HuH-7.5 (cell line): Measurements from ENCODE around the gene BAZ2B.

Source experiments
- DNase-seq: peaks from one replicate; pipeline ENCODE4 v3.0.0; 2011; ENCODE audit warnings: low spot score

The BAZ2B gene

GRCh38 chr2:159615367-159616285, 722 bp downstream of the BAZ2B start:
- peak; percentile 70 for DNase-seq

GRCh38 chr2:159614534-159615366, 1.6 kb downstream of the BAZ2B start:
- peak; percentile 17 for DNase-seq

- no peak for DNase-seq
Observed at GRCh38 chr2:159613651-159614285, 2.6 kb downstream of the BAZ2B start.

- no peak for DNase-seq
Observed at GRCh38 chr2:159613091-159613490, 3.3 kb downstream of the BAZ2B start.

- DNase-seq = no peak
Observed at GRCh38 chr2:159612255-159612901, 4.0 kb downstream of the BAZ2B start.

- DNase-seq = no peak
Observed at GRCh38 chr2:159609811-159610549, 6.4 kb downstream of the BAZ2B start.

- no peak for DNase-seq
Observed at GRCh38 chr2:159608723-159609308, 7.5 kb downstream of the BAZ2B start.

- DNase-seq = no peak
Observed at GRCh38 chr2:159608108-159608507, 8.2 kb downstream of the BAZ2B start.

GRCh38 chr2:159606287-159606686, 10.1 kb downstream of the BAZ2B start:
- DNase-seq = no peak

GRCh38 chr2:159605441-159606178, 10.7 kb downstream of the BAZ2B start:
- DNase-seq = no peak

GRCh38 chr2:159604159-159604558, 12.2 kb downstream of the BAZ2B start:
- DNase-seq = no peak

- DNase-seq = no peak
Observed at GRCh38 chr2:159600752-159601151, 15.6 kb downstream of the BAZ2B start.

- DNase-seq = no peak
Observed at GRCh38 chr2:159595410-159596046, 20.8 kb downstream of the BAZ2B start.

- no peak for DNase-seq
Observed at GRCh38 chr2:159592441-159592840, 23.9 kb downstream of the BAZ2B start.

GRCh38 chr2:159591221-159591620, 25.1 kb downstream of the BAZ2B start:
- DNase-seq = no peak

GRCh38 chr2:159589286-159589685, 27.1 kb downstream of the BAZ2B start:
- no peak for DNase-seq

GRCh38 chr2:159586034-159586433, 30.3 kb downstream of the BAZ2B start:
- DNase-seq = no peak

GRCh38 chr2:159585622-159586021, 30.7 kb downstream of the BAZ2B start:
- DNase-seq = no peak

GRCh38 chr2:159584796-159585195, 31.6 kb downstream of the BAZ2B start:
- DNase-seq = no peak
